Neural progenitor cell (in vitro differentiated cells): ENCODE measurements around the gene PTPRN2.

Experiments used
- EZH2 ChIP-seq: fragments of 200-600 bp; sonication (generic); IDR thresholded peaks from 2 replicates; pipeline ENCODE4 v1.6.1; 2017; ENCODE audit warnings: antibody characterized with exemption, mild to moderate bottlenecking, moderate library complexity
- EZH2phosphoT487 ChIP-seq: fragments of 200-600 bp; sonication (generic); IDR thresholded peaks from 2 replicates; pipeline ENCODE4 v1.6.1; 2017; ENCODE audit warnings: antibody characterized with exemption
- TF ChIP-seq, protein P1 (sequence below): fragments of 200-600 bp; sonication (generic); IDR thresholded peaks from 2 replicates; pipeline ENCODE4 v1.5.1; 2017; ENCODE audit warnings: antibody characterized with exemption, mild to moderate bottlenecking

DNA sequence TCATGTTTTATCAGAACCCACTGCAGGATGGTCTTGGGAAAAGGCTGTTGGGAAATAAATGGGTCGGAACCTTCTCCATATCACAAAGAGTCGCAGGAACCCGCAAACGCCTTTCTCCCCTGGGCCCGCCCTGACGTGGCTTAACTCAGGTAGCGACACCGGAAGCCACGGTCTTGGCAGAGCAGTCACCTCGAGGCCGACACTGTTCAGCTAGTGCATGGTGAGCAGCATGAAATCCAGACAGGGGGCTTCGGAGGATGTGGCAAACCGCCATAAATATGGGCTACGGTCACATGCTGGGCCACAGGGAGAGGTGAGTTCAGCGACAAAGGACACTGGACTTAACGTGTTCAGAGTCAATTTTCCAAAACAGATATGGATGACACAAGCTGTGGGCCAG lies 421.9 kb downstream of the PTPRN2 start:
- TF ChIP-seq, protein P1, sequence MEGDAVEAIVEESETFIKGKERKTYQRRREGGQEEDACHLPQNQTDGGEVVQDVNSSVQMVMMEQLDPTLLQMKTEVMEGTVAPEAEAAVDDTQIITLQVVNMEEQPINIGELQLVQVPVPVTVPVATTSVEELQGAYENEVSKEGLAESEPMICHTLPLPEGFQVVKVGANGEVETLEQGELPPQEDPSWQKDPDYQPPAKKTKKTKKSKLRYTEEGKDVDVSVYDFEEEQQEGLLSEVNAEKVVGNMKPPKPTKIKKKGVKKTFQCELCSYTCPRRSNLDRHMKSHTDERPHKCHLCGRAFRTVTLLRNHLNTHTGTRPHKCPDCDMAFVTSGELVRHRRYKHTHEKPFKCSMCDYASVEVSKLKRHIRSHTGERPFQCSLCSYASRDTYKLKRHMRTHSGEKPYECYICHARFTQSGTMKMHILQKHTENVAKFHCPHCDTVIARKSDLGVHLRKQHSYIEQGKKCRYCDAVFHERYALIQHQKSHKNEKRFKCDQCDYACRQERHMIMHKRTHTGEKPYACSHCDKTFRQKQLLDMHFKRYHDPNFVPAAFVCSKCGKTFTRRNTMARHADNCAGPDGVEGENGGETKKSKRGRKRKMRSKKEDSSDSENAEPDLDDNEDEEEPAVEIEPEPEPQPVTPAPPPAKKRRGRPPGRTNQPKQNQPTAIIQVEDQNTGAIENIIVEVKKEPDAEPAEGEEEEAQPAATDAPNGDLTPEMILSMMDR, result no peak
- TF ChIP-seq EZH2 (no peak), EZH2phosphoT487 (no peak)
